Esophagus muscularis mucosa (tissue), 4 donors: ENCODE measurements around the gene ZNF500. TPM values are rescaled to one million over a fixed set of nuclear protein-coding genes. Genes with fewer than 3 reads are reported as not detected.

Experiments used
- DNase-seq: peaks from one replicate; pipeline ENCODE4 v3.0.0-alpha.2; 2017; ENCODE audit errors: extremely low spot score
- H3K27ac ChIP-seq, 4 donors: fragments of 200-600 bp; sonication (generic); replicated peaks in 1 of 4; 1 replicate in 3 of 4; 2 replicates in 1 of 4; pipeline ENCODE4 v1.5.1; 2016 to 2019; ENCODE audit warnings: mild to moderate bottlenecking in 1 of 4
- H3K27me3 ChIP-seq, 4 donors: fragments of 200-600 bp; sonication (generic); one replicate each; pipeline versions ENCODE4 v1.5.1 to v1.6.0; 2016 to 2019
- H3K36me3 ChIP-seq, 4 donors: fragments of 200-600 bp; sonication (generic); one replicate each; pipeline ENCODE4 v1.5.1; 2016 to 2019
- H3K4me1 ChIP-seq, 4 donors: fragments of 200-600 bp; sonication (generic); one replicate each; pipeline ENCODE4 v1.5.1; 2016 to 2019
- H3K4me3 ChIP-seq, 4 donors: fragments of 200-600 bp; sonication (generic); 1 replicate in 2 of 4; 2 replicates in 2 of 4; pipeline ENCODE4 v1.5.1; 2016 to 2019; ENCODE audit warnings: mild to moderate bottlenecking in 4 of 4, moderate library complexity in 1 of 4
- H3K9me3 ChIP-seq, 4 donors: fragments of 200-600 bp; sonication (generic); 1 replicate in 3 of 4; 2 replicates in 1 of 4; pipeline ENCODE4 v1.5.1; 2016 to 2019
- CTCF ChIP-seq, 3 experiments: fragments of 200-600 bp in 2 of 3; fragments of 450-650 bp in 1 of 3; sonication (generic) in 2 of 3; IDR thresholded peaks; one replicate each; pipeline ENCODE4 v1.5.1; 2017 to 2019; ENCODE audit warnings: antibody characterized with exemption in 3 of 3, mild to moderate bottlenecking in 2 of 3, moderate library complexity in 1 of 3
- EP300 ChIP-seq: sonication (generic); formaldehyde crosslinking; IDR thresholded peaks from one replicate; pipeline ENCODE4 v1.6.1; 2017; ENCODE audit warnings: antibody characterized with exemption
- POLR2A ChIP-seq: fragments of 450-650 bp; IDR thresholded peaks from one replicate; pipeline ENCODE4 v1.6.1; 2017; ENCODE audit warnings: antibody characterized with exemption, moderate library complexity, mild to moderate bottlenecking, low read depth
- POLR2AphosphoS5 ChIP-seq, 2 donors: sonication (generic); formaldehyde crosslinking; IDR thresholded peaks; one replicate each; pipeline ENCODE4 v1.6.1; 2017; ENCODE audit warnings: antibody characterized with exemption in 2 of 2
- WGBS: methylation state at CpG from one replicate; pipeline ENCODE4 v1.1.5; 2018; 5-methylcytosine and 5-hydroxymethylcytosine counted together
- intact Hi-C: fragments of 100-400 bp; cut with DNase I; formaldehyde crosslinking; loops from one replicate; pipeline ENCODE4 v1.15.1; 2023
- total RNA-seq, 4 donors: library from RNA; depleted of rRNA; stranded (reverse); fragments of >200 nt; gene quantifications; one replicate each; pipeline versions ENCODE4 v1.1.0 to v1.2.1, GENCODE V29; 2016

The ZNF500 gene
- total RNA-seq, 4 donors from 2014 or later: 7.5 to 19.4 (median 13.9) TPM

- no peak for TF ChIP-seq EP300
- TF ChIP-seq CTCF (IDR thresholded peaks at IDR 0.05): no peak
- no peak for TF ChIP-seq POLR2A
- no peak for TF ChIP-seq POLR2AphosphoS5 (IDR thresholded peaks at IDR 0.05)
- no peaks in the 10 kb centered on the region for H3K4me1 ChIP-seq
- DNase-seq: no peak
- intact Hi-C loops: no loop called here
- peaks cover 29 to 96% (median 62%) of the 10 kb centered on the region in 4 donors for H3K36me3 ChIP-seq
- WGBS: 95% methylated on average over 14 of the region's 14 CpGs
- H3K27me3 ChIP-seq: no peaks in the 10 kb centered on the region
- H3K4me3 ChIP-seq: no peak overlapping the region
- no peaks in the 10 kb centered on the region for H3K9me3 ChIP-seq
- H3K27ac ChIP-seq: no peak overlapping the region
Measured at GRCh38 chr16:4723071-4723767, 43.7 kb downstream of the ZNF500 start.

GRCh38 chr16:4718466-4718865, 48.5 kb downstream of the ZNF500 start:
- Histone ChIP-seq H3K4me1 (no peaks in the 10 kb centered on the region), H3K36me3 (peaks cover 30 to 87% (median 56%) of the 10 kb centered on the region in 4 donors), H3K27me3 (no peaks in the 10 kb centered on the region), H3K4me3 (no peak overlapping the region), H3K27ac (no peak overlapping the region), H3K9me3 (no peaks in the 10 kb centered on the region)
- DNase-seq: no peak
- WGBS: 67% methylated on average over 5 of the region's 5 CpGs
- intact Hi-C loops: no loop called here
- TF ChIP-seq CTCF (IDR thresholded peaks at IDR 0.05) (no peak), EP300 (no peak), POLR2A (no peak), POLR2AphosphoS5 (IDR thresholded peaks at IDR 0.05) (no peak)

- Histone ChIP-seq H3K4me1 (no peaks in the 10 kb centered on the region), H3K27ac (no peak overlapping the region), H3K36me3 (peaks cover 40 to 88% (median 74%) of the 10 kb centered on the region in 4 donors), H3K27me3 (no peaks in the 10 kb centered on the region), H3K4me3 (no peak overlapping the region), H3K9me3 (no peaks in the 10 kb centered on the region)
- no peak for TF ChIP-seq POLR2A
- no peak for TF ChIP-seq EP300
- no peak for TF ChIP-seq POLR2AphosphoS5 (IDR thresholded peaks at IDR 0.05)
- no peak for TF ChIP-seq CTCF (IDR thresholded peaks at IDR 0.05)
- DNase-seq: no peak
- WGBS: 82% methylated on average over 2 of the region's 2 CpGs
- intact Hi-C loops: no loop called here
Measured at GRCh38 chr16:4714996-4715395, 52.0 kb downstream of the ZNF500 start.

GRCh38 chr16:4713663-4714501, 53.1 kb downstream of the ZNF500 start:
- Histone ChIP-seq H3K27ac (no peak overlapping the region), H3K4me3 (no peak overlapping the region), H3K4me1 (no peaks in the 10 kb centered on the region), H3K27me3 (no peaks in the 10 kb centered on the region), H3K9me3 (no peaks in the 10 kb centered on the region), H3K36me3 (peaks cover 50 to 87% (median 76%) of the 10 kb centered on the region in 4 donors)
- intact Hi-C loops: no loop called here
- TF ChIP-seq POLR2A (no peak), CTCF (IDR thresholded peaks at IDR 0.05) (no peak)
- WGBS: 85% methylated on average over 16 of the region's 18 CpGs
- no peak for DNase-seq
